ENCODE results near the gene HNF1A. TPM values are rescaled to one million over a fixed set of nuclear protein-coding genes. Genes with fewer than 3 reads are reported as not detected.
A peak's percentile ranks its signal among the peaks of the same experiment; 100 is the strongest.

The HNF1A gene
- total and polyA plus RNA-seq, 5 experiments from 2014 or later: not detected

DNA sequence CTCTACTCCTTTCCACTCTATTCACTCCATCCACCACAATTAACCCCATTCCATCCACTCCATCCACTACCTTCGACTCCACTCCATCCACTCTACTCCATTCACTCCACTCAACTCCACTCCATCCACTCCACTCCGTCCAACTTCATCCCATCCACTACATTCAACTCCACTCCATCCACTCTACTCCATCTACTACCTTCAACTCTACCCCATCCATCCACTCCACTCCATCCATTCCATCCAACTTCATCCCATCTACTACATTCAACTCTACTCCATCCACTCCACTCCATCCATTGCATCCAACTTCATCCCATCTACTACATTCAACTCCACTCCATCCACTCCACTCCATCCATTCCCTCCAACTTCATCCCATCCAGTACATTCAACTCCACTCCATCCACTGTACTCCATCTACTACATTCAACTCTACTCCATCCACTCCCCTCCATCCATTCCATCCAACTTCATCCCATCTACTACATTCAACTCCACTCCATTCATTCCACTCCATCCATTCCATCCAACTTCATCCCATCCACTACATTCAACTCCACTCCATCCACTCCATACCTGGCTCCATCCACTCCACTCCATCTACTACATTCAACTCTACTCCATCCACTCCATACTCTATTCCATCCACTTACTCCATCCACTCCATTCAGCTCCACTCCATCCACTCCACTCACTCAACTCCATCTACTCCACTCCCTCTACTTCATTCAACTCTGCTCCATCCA is 16.4 kb downstream of the HNF1A start:
- Mint-ChIP-seq H3K9me3 (peaks cover 0 to 11% (median 0%) of the 10 kb centered on the region in 9 donors), H3K27ac (no peak overlapping the region), H3K36me3 (peaks cover 0 to 11% (median 4%) of the 10 kb centered on the region in 3 donors), H3K27me3 (peaks cover 7 to 30% (median 10%) of the 10 kb centered on the region in 5 donors), H3K4me1 (peaks cover 0 to 13% (median 0%) of the 10 kb centered on the region in 4 donors), H3K4me3 (no peak overlapping the region)
- no peak for ATAC-seq
- DNase-seq: no peak
- POLR2A ChIA-PET: no interaction called here

DNA sequence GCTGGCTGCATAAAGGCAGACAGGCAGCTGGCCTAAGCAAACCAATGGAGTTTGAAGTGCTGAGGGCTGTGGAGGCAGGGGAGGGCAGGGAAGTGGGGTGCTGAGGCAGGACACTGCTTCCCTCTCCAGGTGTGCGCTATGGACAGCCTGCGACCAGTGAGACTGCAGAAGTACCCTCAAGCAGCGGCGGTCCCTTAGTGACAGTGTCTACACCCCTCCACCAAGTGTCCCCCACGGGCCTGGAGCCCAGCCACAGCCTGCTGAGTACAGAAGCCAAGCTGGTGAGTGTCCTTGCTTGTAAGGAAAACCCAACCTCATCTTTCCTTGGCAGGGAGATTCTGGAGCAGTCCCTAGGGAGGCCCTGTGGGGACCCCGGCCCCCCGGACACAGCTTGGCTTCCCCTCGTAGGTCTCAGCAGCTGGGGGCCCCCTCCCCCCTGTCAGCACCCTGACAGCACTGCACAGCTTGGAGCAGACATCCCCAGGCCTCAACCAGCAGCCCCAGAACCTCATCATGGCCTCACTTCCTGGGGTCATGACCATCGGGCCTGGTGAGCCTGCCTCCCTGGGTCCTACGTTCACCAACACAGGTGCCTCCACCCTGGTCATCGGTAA is 17.9 kb downstream of the HNF1A start:
- H3K4me3 Mint-ChIP-seq: no peak overlapping the region
- POLR2A ChIA-PET: no interaction called here
- peaks cover 0 to 11% (median 0%) of the 10 kb centered on the region in 9 donors for H3K9me3 Mint-ChIP-seq
- H3K27ac Mint-ChIP-seq: no peak overlapping the region
- DNase-seq (no peak), ATAC-seq (no peak)
- H3K4me1 Mint-ChIP-seq: peaks cover 0 to 13% (median 1%) of the 10 kb centered on the region in 4 donors
- H3K36me3 Mint-ChIP-seq: peaks cover 0 to 11% (median 4%) of the 10 kb centered on the region in 3 donors
- peaks cover 7 to 30% (median 10%) of the 10 kb centered on the region in 5 donors for H3K27me3 Mint-ChIP-seq

- peak overlapping the region in 1 of 10 donors; percentile 10 for H3K27ac Mint-ChIP-seq
- DNase-seq (no peak), ATAC-seq (no peak)
These were observed 19.1 kb downstream of the HNF1A start for GRCh38 chr12:120997448-120997847.

GRCh38 chr12:120998435-120998834 is 20.1 kb downstream of the HNF1A start:
- H3K36me3 Mint-ChIP-seq: peaks cover 2 to 19% (median 11%) of the 10 kb centered on the region in 3 donors
- POLR2A ChIA-PET: no interaction called here
- no peak for ATAC-seq
- H3K9me3 Mint-ChIP-seq: peaks cover 0 to 11% (median 0%) of the 10 kb centered on the region in 9 donors
- H3K27ac Mint-ChIP-seq: no peak overlapping the region
- no peak for DNase-seq
- H3K4me1 Mint-ChIP-seq: peaks cover 0 to 13% (median 1%) of the 10 kb centered on the region in 4 donors
- peaks cover 5 to 23% (median 10%) of the 10 kb centered on the region in 5 donors for H3K27me3 Mint-ChIP-seq
- H3K4me3 Mint-ChIP-seq: no peak overlapping the region

More at GRCh38 chr12:120997448-120997847, 19.1 kb downstream of the HNF1A start:
- Mint-ChIP-seq H3K36me3 (peaks cover 2 to 11% (median 10%) of the 10 kb centered on the region in 3 donors), H3K27me3 (peaks cover 7 to 30% (median 10%) of the 10 kb centered on the region in 5 donors), H3K4me1 (peaks cover 0 to 13% (median 1%) of the 10 kb centered on the region in 4 donors), H3K4me3 (no peak overlapping the region), H3K9me3 (peaks cover 0 to 11% (median 0%) of the 10 kb centered on the region in 9 donors)
- POLR2A ChIA-PET: interaction anchor here (0.6 kb wide), 1 partner anchor 1510 kb away, joined by 3 read pairs; no protein-coding TSS in a partner anchor

DNA sequence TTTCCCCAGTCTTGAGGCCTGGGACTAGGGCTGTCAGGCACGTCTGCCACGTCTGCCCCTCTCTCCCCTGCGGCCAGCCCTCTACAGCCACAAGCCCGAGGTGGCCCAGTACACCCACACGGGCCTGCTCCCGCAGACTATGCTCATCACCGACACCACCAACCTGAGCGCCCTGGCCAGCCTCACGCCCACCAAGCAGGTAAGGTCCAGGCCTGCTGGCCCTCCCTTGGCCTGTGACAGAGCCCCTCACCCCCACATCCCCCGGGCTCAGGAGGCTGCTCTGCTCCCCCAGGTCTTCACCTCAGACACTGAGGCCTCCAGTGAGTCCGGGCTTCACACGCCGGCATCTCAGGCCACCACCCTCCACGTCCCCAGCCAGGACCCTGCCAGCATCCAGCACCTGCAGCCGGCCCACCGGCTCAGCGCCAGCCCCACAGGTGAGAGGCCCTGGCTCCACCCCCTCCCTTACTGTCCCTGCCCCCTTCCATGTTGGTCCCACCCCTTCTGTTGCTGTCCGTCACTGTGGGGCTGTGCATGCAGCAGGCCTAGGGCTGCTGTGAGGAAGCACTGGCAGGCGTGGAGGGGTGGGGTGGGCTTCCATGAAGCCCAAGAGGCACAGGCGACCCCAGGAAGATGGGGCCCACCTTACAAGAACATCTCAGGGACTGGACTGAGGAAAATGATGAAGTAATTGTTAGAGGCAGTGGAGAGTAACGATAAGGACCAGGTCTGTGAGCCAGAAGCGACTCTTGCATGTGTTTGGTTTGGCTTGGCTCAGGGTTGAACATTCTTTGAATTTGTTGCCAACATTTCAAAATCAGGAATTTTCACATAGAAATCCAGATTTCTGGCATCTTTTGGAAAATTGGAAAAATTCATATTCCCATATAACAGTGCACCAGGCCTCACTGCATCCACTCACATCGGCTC is 21.1 kb downstream of the HNF1A start:
- peaks cover 4 to 29% (median 11%) of the 10 kb centered on the region in 3 donors for H3K36me3 Mint-ChIP-seq

GRCh38 chr12:121000530-121000929 is 22.2 kb downstream of the HNF1A start:
- H3K36me3 Mint-ChIP-seq: peaks cover 3 to 38% (median 11%) of the 10 kb centered on the region in 3 donors
- POLR2A ChIA-PET: no interaction called here
- peaks cover 0 to 2% (median 1%) of the 10 kb centered on the region in 4 donors for H3K4me1 Mint-ChIP-seq
- H3K4me3 Mint-ChIP-seq: no peak overlapping the region
- H3K27ac Mint-ChIP-seq: no peak overlapping the region
- DNase-seq: no peak
- H3K9me3 Mint-ChIP-seq: peaks cover 0 to 4% (median 0%) of the 10 kb centered on the region in 9 donors
- H3K27me3 Mint-ChIP-seq: peaks cover 0 to 6% (median 2%) of the 10 kb centered on the region in 5 donors
- no peak for ATAC-seq

More for the DNA sequence above, 21.1 kb downstream of the HNF1A start:
- peaks cover 0 to 11% (median 0%) of the 10 kb centered on the region in 9 donors for H3K9me3 Mint-ChIP-seq
- H3K27ac Mint-ChIP-seq: no peak overlapping the region
- no peak for ATAC-seq
- H3K27me3 Mint-ChIP-seq: peaks cover 3 to 17% (median 9%) of the 10 kb centered on the region in 5 donors
- no peak for DNase-seq
- H3K4me1 Mint-ChIP-seq: peaks cover 0 to 12% (median 1%) of the 10 kb centered on the region in 4 donors
- no peak overlapping the region for H3K4me3 Mint-ChIP-seq
- POLR2A ChIA-PET: interaction anchor here (0.5 kb wide), 1 partner anchor 241 kb away, joined by 4 read pairs; no protein-coding TSS in a partner anchor

DNA sequence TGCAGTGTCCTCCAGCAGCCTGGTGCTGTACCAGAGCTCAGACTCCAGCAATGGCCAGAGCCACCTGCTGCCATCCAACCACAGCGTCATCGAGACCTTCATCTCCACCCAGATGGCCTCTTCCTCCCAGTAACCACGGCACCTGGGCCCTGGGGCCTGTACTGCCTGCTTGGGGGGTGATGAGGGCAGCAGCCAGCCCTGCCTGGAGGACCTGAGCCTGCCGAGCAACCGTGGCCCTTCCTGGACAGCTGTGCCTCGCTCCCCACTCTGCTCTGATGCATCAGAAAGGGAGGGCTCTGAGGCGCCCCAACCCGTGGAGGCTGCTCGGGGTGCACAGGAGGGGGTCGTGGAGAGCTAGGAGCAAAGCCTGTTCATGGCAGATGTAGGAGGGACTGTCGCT is 22.7 kb downstream of the HNF1A start:
- H3K27ac Mint-ChIP-seq: peak overlapping the region in 1 of 10 donors; percentile 31
- DNase-seq (no peak), ATAC-seq (no peak)
- no peaks in the 10 kb centered on the region for H3K9me3 Mint-ChIP-seq
- H3K27me3 Mint-ChIP-seq: peaks cover 0 to under 1% (median 0%) of the 10 kb centered on the region in 5 donors
- H3K4me3 Mint-ChIP-seq: no peak overlapping the region
- peaks cover 0 to 2% (median 0%) of the 10 kb centered on the region in 4 donors for H3K4me1 Mint-ChIP-seq
- POLR2A ChIA-PET: no interaction called here
- peaks cover 0 to 40% (median 11%) of the 10 kb centered on the region in 3 donors for H3K36me3 Mint-ChIP-seq

GRCh38 chr12:121001841-121002483 is 23.6 kb downstream of the HNF1A start:
- no peaks in the 10 kb centered on the region for H3K27me3 Mint-ChIP-seq
- POLR2A ChIA-PET: no interaction called here
- no peak overlapping the region for H3K4me3 Mint-ChIP-seq
- H3K9me3 Mint-ChIP-seq: no peaks in the 10 kb centered on the region
- peaks cover 0 to 2% (median 0%) of the 10 kb centered on the region in 4 donors for H3K4me1 Mint-ChIP-seq
- H3K27ac Mint-ChIP-seq: peak overlapping the region in 1 of 10 donors; percentile 31
- DNase-seq: no peak
- peaks cover 0 to 48% (median 14%) of the 10 kb centered on the region in 3 donors for H3K36me3 Mint-ChIP-seq
- no peak for ATAC-seq

DNA sequence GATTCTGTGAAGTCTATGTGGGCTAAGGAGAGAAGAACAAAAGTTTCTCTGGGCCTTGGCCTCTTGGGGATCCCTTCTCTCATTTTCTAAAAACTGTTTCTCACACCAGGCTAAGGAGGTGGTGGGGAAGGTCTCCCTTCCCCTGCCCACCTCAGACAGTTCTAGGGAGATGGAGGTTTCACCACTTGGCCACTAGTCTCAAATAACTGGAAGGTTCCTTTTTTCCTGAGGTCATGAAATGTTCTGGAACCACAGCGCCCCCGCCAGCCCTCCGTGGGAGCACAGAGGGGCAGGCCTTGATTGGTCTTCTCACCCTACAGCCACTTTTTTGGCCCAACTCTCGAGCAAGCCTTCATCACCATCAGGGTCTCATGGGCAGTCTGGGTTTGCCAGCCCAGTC is 25.3 kb downstream of the HNF1A start:
- no peaks in the 10 kb centered on the region for H3K9me3 Mint-ChIP-seq
- POLR2A ChIA-PET: no interaction called here
- H3K4me1 Mint-ChIP-seq: peaks cover 0 to 2% (median 0%) of the 10 kb centered on the region in 4 donors
- peaks cover 0 to 63% (median 18%) of the 10 kb centered on the region in 3 donors for H3K36me3 Mint-ChIP-seq
- no peak overlapping the region for H3K4me3 Mint-ChIP-seq
- peak overlapping the region in 2 of 10 donors; percentile 2 to 73 for H3K27ac Mint-ChIP-seq
- ATAC-seq (no peak), DNase-seq (no peak)
- no peaks in the 10 kb centered on the region for H3K27me3 Mint-ChIP-seq

DNA sequence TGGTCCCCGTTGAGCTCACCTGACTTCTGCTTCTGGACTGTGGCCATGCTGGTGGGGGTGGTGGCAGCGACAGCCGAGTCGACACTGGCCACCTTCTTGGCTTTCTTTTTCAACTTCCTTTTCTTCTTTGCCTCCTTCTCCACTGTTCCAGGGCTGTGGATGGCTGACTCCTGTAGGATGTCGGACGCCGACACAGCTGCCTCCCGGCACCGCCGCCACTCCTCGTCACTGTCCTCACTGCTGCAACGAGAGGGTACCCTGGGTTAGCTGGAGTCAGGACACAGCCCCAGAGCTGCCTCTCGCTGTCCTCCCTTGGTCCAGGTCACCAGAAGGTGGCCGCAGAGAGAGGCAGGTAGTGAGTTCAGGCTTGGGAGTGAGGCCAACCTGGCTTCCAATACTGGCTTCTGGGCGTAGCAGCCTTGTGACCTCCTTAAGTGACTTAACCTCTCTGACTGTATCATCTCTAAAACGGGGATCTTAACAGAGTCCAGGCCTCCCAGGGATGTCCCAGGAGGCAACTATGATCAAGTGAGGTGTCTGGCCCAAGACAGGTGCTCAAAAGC is 26.0 kb downstream of the HNF1A start:
- Mint-ChIP-seq H3K27me3 (no peaks in the 10 kb centered on the region), H3K9me3 (no peaks in the 10 kb centered on the region), H3K4me3 (no peak overlapping the region), H3K27ac (peak overlapping the region in 1 of 10 donors; percentile 54), H3K36me3 (peaks cover 0 to 70% (median 21%) of the 10 kb centered on the region in 3 donors), H3K4me1 (peaks cover 0 to 2% (median 0%) of the 10 kb centered on the region in 4 donors)
- no peak for ATAC-seq
- DNase-seq: no peak
- POLR2A ChIA-PET: no interaction called here

- DNase-seq (peak in 6 of 10 donors; percentile 9 to 26 (median 16)), ATAC-seq (no peak)
- Mint-ChIP-seq H3K36me3 (peaks cover 0 to 81% (median 21%) of the 10 kb centered on the region in 3 donors), H3K27me3 (no peaks in the 10 kb centered on the region), H3K4me1 (peaks cover 0 to 2% (median 0%) of the 10 kb centered on the region in 4 donors), H3K9me3 (no peaks in the 10 kb centered on the region), H3K4me3 (no peak overlapping the region), H3K27ac (peak overlapping the region in 5 of 10 donors; percentile 22 to 67 (median 35))
- POLR2A ChIA-PET: interaction anchor here (0.7 kb wide), 1 partner anchor 621 kb away, joined by 3 read pairs; the partner anchor contains the start of gene ORAI1
These were observed 27.0 kb downstream of the HNF1A start for GRCh38 chr12:121005346-121005815.

All from naive thymus-derived CD8-positive, alpha-beta T cell (primary cell).